Fibroblast of villous mesenchyme (primary cell): ENCODE data around the gene KCTD21. TPM values are rescaled to one million over a fixed set of nuclear protein-coding genes. Genes with fewer than 3 reads are reported as not detected.

ENCODE experiments used
- DNase-seq: peaks from one replicate; pipeline ENCODE4 v3.0.0-alpha.2; 2010; ENCODE audit warnings: low read depth
- H3K4me3 ChIP-seq: 2 replicates; pipeline ENCODE4 v1.5.1; 2011; ENCODE audit warnings: low read depth, mild to moderate bottlenecking, low read length
- total RNA-seq: library from RNA; depleted of rRNA; stranded (reverse); fragments of >200 nt; gene quantifications from 2 replicates; pipeline ENCODE4 v1.2.3, GENCODE V29; 2012
- TF ChIP-seq, protein P1 (sequence below): IDR thresholded peaks from 2 replicates; pipeline ENCODE4 v1.5.1; 2012; ENCODE audit warnings: low read depth, mild to moderate bottlenecking, low read length; ENCODE audit not compliant: insufficient read depth

Gene KCTD21
- total RNA-seq, 1 donor: 11.2 TPM

DNA sequence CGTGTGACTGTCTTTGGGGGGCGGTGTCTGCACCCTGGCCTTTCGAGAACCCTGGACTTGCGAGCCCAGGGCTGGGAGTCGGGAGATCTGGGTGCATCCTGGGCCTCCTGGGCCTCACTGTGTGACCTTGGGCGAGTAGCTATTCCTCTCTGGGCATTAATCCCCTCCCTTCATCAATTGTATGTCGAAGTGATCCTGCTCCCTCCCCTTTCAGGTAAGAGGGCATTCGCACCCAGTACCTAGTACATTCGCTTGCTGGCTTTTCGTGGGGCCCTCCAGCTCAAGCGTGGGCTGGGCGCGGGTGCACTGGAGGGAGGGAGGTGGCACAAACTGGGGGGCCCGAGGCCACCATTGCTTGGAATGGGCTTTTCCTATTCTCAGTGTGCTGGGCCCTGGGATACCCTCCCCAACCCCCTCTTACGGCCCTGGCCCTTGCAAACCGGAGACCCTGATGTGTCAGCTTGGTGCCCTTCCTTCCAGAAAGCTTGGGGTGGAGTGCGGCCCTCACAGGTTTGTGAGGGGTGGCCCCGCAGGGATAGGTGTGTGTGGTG is 823 bp upstream of the KCTD21 start:
- no peak for DNase-seq
- TF ChIP-seq, protein P1, sequence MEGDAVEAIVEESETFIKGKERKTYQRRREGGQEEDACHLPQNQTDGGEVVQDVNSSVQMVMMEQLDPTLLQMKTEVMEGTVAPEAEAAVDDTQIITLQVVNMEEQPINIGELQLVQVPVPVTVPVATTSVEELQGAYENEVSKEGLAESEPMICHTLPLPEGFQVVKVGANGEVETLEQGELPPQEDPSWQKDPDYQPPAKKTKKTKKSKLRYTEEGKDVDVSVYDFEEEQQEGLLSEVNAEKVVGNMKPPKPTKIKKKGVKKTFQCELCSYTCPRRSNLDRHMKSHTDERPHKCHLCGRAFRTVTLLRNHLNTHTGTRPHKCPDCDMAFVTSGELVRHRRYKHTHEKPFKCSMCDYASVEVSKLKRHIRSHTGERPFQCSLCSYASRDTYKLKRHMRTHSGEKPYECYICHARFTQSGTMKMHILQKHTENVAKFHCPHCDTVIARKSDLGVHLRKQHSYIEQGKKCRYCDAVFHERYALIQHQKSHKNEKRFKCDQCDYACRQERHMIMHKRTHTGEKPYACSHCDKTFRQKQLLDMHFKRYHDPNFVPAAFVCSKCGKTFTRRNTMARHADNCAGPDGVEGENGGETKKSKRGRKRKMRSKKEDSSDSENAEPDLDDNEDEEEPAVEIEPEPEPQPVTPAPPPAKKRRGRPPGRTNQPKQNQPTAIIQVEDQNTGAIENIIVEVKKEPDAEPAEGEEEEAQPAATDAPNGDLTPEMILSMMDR: no peak
- peak overlapping the region; percentile 91 for H3K4me3 ChIP-seq

- no peak for DNase-seq
- peak overlapping the region; percentile 91 for H3K4me3 ChIP-seq
- TF ChIP-seq, protein P1: no peak
These were observed 800 bp downstream of the KCTD21 start for GRCh38 chr11:78187366-78188285.

- no peak overlapping the region for H3K4me3 ChIP-seq
- peak; percentile 55 for DNase-seq
- TF ChIP-seq, protein P1: no peak
These were observed 7.2 kb downstream of the KCTD21 start for GRCh38 chr11:78181185-78181584.

DNA sequence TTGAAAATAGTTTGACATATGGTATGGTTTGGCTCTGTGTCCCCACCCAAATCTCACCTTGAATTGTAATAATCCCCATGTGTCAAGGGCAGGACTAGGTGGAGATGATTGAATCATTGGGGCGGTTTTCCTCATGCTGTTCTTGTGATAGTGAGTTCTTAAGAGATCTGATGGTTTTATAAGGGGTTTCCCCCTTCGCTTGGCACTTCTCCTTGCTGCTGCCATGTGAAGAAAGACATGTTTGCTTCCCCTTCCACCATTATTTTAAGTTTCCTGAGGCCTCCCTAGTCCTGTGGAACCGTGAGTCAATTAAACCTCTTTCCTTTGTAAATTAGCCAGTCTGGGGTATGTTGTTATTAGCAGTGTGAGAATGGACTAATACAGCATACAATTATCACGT is 7.7 kb downstream of the KCTD21 start:
- H3K4me3 ChIP-seq: no peak overlapping the region
- TF ChIP-seq, protein P1: no peak
- DNase-seq: no peak

- H3K4me3 ChIP-seq: no peak overlapping the region
- TF ChIP-seq, protein P1: no peak
- no peak for DNase-seq
These were observed 8.9 kb downstream of the KCTD21 start for GRCh38 chr11:78179459-78180071.

GRCh38 chr11:78177216-78177615 is 11.2 kb downstream of the KCTD21 start:
- no peak overlapping the region for H3K4me3 ChIP-seq
- no peak for DNase-seq
- TF ChIP-seq, protein P1: no peak
